Lower leg skin (tissue), 4 donors: ENCODE results near the gene ABCA10. TPM values are rescaled to one million over a fixed set of nuclear protein-coding genes. Genes with fewer than 3 reads are reported as not detected.

Experiments
- DNase-seq, 2 donors: peaks; one replicate each; pipeline ENCODE4 v3.0.0-alpha.2; 2019; ENCODE audit warnings: low spot score in 2 of 2
- H3K4me3 ChIP-seq: fragments of 200-600 bp; sonication (generic); 2 replicates; pipeline ENCODE4 v1.5.1; 2017; ENCODE audit warnings: mild to moderate bottlenecking, low read depth; ENCODE audit not compliant: poor library complexity, severe bottlenecking
- POLR2A ChIP-seq, 2 donors: fragments of 450-650 bp; IDR thresholded peaks; one replicate each; pipeline ENCODE4 v1.6.1; 2016 to 2017; ENCODE audit warnings: antibody characterized with exemption in 2 of 2, mild to moderate bottlenecking in 1 of 2, moderate library complexity in 1 of 2
- WGBS, 2 donors: methylation state at CpG; one replicate each; pipeline ENCODE4 v1.1.5; 2018; 5-methylcytosine and 5-hydroxymethylcytosine counted together
- intact Hi-C: fragments of 100-400 bp; cut with DNase I; formaldehyde crosslinking; loops from one replicate; pipeline ENCODE4 v1.15.0; 2023; ENCODE audit warnings: low total_unique reads
- total RNA-seq, 4 donors: library from RNA; depleted of rRNA; stranded (reverse); fragments of >200 nt; gene quantifications; one replicate each; pipeline ENCODE4 v1.1.0, GENCODE V29; 2016
- TF ChIP-seq, protein P1 (sequence below), 3 donors: fragments of 450-650 bp; IDR thresholded peaks; one replicate each; pipeline ENCODE4 v1.5.1; 2016; ENCODE audit warnings: antibody characterized with exemption in 3 of 3, mild to moderate bottlenecking in 3 of 3, moderate library complexity in 2 of 3

Gene ABCA10
- total RNA-seq, 4 donors from 2014 or later: 1.9 to 8.9 (median 3.6) TPM

GRCh38 chr17:69235338-69236058 is 6.9 kb upstream of the ABCA10 start:
- intact Hi-C loops: no loop called here
- 16 to 37% methylated on average over 1 of the region's 1 CpG for WGBS, 2 donors
- TF ChIP-seq, protein P1, sequence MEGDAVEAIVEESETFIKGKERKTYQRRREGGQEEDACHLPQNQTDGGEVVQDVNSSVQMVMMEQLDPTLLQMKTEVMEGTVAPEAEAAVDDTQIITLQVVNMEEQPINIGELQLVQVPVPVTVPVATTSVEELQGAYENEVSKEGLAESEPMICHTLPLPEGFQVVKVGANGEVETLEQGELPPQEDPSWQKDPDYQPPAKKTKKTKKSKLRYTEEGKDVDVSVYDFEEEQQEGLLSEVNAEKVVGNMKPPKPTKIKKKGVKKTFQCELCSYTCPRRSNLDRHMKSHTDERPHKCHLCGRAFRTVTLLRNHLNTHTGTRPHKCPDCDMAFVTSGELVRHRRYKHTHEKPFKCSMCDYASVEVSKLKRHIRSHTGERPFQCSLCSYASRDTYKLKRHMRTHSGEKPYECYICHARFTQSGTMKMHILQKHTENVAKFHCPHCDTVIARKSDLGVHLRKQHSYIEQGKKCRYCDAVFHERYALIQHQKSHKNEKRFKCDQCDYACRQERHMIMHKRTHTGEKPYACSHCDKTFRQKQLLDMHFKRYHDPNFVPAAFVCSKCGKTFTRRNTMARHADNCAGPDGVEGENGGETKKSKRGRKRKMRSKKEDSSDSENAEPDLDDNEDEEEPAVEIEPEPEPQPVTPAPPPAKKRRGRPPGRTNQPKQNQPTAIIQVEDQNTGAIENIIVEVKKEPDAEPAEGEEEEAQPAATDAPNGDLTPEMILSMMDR (IDR thresholded peaks at IDR 0.05): peak in 1 of 3 donors; percentile 36
- no peak for TF ChIP-seq POLR2A (IDR thresholded peaks at IDR 0.05)
- no peak overlapping the region for H3K4me3 ChIP-seq
- peak; percentile 76 to 91 for DNase-seq

- intact Hi-C loops: no loop called here
Measured at GRCh38 chr17:69232650-69233049, 4.0 kb upstream of the ABCA10 start.

DNA sequence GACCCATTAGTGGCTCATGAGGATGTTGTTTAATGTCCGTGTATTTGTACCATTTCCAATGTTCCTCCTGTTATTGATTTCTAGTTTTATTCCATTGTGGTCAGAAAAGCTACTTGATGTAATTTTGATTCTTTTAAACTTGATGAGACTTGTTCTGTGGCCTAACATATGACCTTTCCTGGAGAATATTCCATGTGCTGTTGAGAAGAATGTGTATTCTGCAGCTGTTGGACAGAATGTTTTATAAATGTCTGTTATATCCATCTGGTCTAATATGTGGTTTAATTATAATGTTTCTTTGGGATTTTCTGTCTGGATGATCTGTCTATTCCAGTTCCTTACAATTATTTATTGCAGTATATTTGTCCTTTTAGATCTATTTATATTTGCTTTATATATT is 2.9 kb upstream of the ABCA10 start:
- intact Hi-C loops: no loop called here
- WGBS, 2 donors: 63 to 85% methylated on average over 1 of the region's 1 CpG
- TF ChIP-seq, protein P1 (IDR thresholded peaks at IDR 0.05): no peak
- no peak for TF ChIP-seq POLR2A (IDR thresholded peaks at IDR 0.05)
- no peak overlapping the region for H3K4me3 ChIP-seq
- no peak for DNase-seq

More at GRCh38 chr17:69232650-69233049, 4.0 kb upstream of the ABCA10 start:
- TF ChIP-seq, protein P1 (IDR thresholded peaks at IDR 0.05): no peak
- no peak for TF ChIP-seq POLR2A (IDR thresholded peaks at IDR 0.05)
- DNase-seq: no peak
- no peak overlapping the region for H3K4me3 ChIP-seq

DNA sequence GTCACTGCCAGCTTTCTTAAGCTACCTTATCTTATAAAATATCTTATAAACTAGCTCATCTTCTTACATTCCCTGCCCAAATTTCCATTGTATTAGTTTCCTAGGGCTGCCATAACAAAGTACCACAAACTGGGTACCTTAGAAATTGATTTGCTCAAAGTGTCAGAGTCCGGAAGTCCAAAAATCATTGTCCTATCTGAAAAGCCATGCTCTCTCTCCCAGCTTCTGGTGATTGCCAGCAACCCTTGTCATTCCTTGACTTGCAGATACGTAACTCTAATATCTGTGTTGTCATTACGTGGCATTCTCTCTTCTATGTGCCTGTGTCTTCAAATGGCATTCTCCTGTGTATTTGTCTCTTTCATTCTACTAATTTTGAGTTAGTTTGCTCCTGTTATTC is 2.3 kb upstream of the ABCA10 start:
- no peak overlapping the region for H3K4me3 ChIP-seq
- intact Hi-C loops: no loop called here
- WGBS, 2 donors: 98 to 99% methylated on average over 3 of the region's 3 CpGs

GRCh38 chr17:69228018-69228417 is 606 bp downstream of the ABCA10 start:
- intact Hi-C loops: no loop called here
- H3K4me3 ChIP-seq: no peak overlapping the region
- TF ChIP-seq, protein P1 (IDR thresholded peaks at IDR 0.05): no peak
- TF ChIP-seq POLR2A (IDR thresholded peaks at IDR 0.05): no peak
- DNase-seq: no peak

More for the DNA sequence above, 2.3 kb upstream of the ABCA10 start:
- TF ChIP-seq, protein P1 (IDR thresholded peaks at IDR 0.05): no peak
- TF ChIP-seq POLR2A (IDR thresholded peaks at IDR 0.05): no peak
- DNase-seq: no peak

- DNase-seq: no peak
- intact Hi-C loops: no loop called here
- 50 to 64% methylated on average over 2 of the region's 2 CpGs for WGBS, 2 donors
- TF ChIP-seq, protein P1 (IDR thresholded peaks at IDR 0.05): no peak
- TF ChIP-seq POLR2A (IDR thresholded peaks at IDR 0.05): no peak
- H3K4me3 ChIP-seq: no peak overlapping the region
Measured at GRCh38 chr17:69227541-69227940, 1.1 kb downstream of the ABCA10 start.
